Esophagus squamous epithelium (tissue), 5 donors: ENCODE data around the gene DERA. TPM values are rescaled to one million over a fixed set of nuclear protein-coding genes. Genes with fewer than 3 reads are reported as not detected.

ENCODE experiments used
- DNase-seq: peaks from one replicate; lab custom pipeline; 2025; lab: John Stamatoyannopoulos, UW
- H3K27ac ChIP-seq, 4 donors: fragments of 200-600 bp; sonication (generic); one replicate each; pipeline ENCODE4 v1.5.1; 2016 to 2019; ENCODE audit warnings: mild to moderate bottlenecking in 1 of 4
- H3K27me3 ChIP-seq, 4 donors: fragments of 200-600 bp; sonication (generic); 1 replicate in 3 of 4; 2 replicates in 1 of 4; pipeline versions ENCODE4 v1.5.1 to v1.6.0; 2017 to 2021; ENCODE audit warnings: antibody characterized with exemption in 1 of 4
- H3K36me3 ChIP-seq, 3 donors: fragments of 200-600 bp; sonication (generic); one replicate each; pipeline ENCODE4 v1.5.1; 2016 to 2019
- H3K4me1 ChIP-seq, 3 donors: fragments of 200-600 bp; sonication (generic); one replicate each; pipeline ENCODE4 v1.5.1; 2017 to 2019
- H3K4me3 ChIP-seq, 4 donors: fragments of 200-600 bp; sonication (generic); 1 replicate in 3 of 4; 2 replicates in 1 of 4; pipeline ENCODE4 v1.5.1; 2016 to 2019; ENCODE audit warnings: mild to moderate bottlenecking in 2 of 4, moderate library complexity in 1 of 4
- H3K9me3 ChIP-seq, 3 donors: fragments of 200-600 bp; sonication (generic); one replicate each; pipeline ENCODE4 v1.5.1; 2016 to 2019
- CTCF ChIP-seq, 6 experiments: fragments of 450-650 bp in 4 of 6; fragments of 200-600 bp in 2 of 6; sonication (generic) in 2 of 6; IDR thresholded peaks; one replicate each; pipeline ENCODE4 v1.5.1; 2016 to 2019; ENCODE audit warnings: antibody characterized with exemption in 6 of 6, mild to moderate bottlenecking in 4 of 6, moderate library complexity in 4 of 6
- POLR2A ChIP-seq, 4 donors: fragments of 450-650 bp; IDR thresholded peaks; one replicate each; pipeline ENCODE4 v1.6.1; 2017; ENCODE audit warnings: antibody characterized with exemption in 4 of 4, mild to moderate bottlenecking in 4 of 4, moderate library complexity in 3 of 4
- WGBS, 2 donors: methylation state at CpG; one replicate each; pipeline ENCODE4 v1.1.5; 2018; 5-methylcytosine and 5-hydroxymethylcytosine counted together
- intact Hi-C: fragments of 100-400 bp; cut with DNase I; formaldehyde crosslinking; loops from one replicate; pipeline ENCODE4 v1.15.0; 2022
- total RNA-seq, 4 donors: library from RNA; depleted of rRNA; stranded (reverse); fragments of >200 nt; gene quantifications; one replicate each; pipeline ENCODE4 v1.1.0, GENCODE V29; 2016
- donor health status: DM: yes; HTN: yes; CAD: no.

DERA gene
- total RNA-seq, 4 donors from 2014 or later: 25.8 to 68.2 (median 41.7) TPM

GRCh38 chr12:16027002-16027401 lies 115.9 kb downstream of the DERA start:
- no peak for TF ChIP-seq CTCF (IDR thresholded peaks at IDR 0.05)
- TF ChIP-seq POLR2A (IDR thresholded peaks at IDR 0.05): no peak
- DNase-seq: no peak
- H3K27ac ChIP-seq: no peak overlapping the region
- H3K9me3 ChIP-seq: no peaks in the 10 kb centered on the region
- intact Hi-C loops: no loop called here
- H3K4me3 ChIP-seq: no peak overlapping the region
- H3K4me1 ChIP-seq: no peaks in the 10 kb centered on the region
- H3K36me3 ChIP-seq: peaks cover 0 to 13% (median 0%) of the 10 kb centered on the region in 3 donors
- 79 to 91% methylated on average over 2 of the region's 2 CpGs for WGBS, 2 donors
- H3K27me3 ChIP-seq: no peaks in the 10 kb centered on the region

GRCh38 chr12:16030744-16031143 lies 119.6 kb downstream of the DERA start:
- intact Hi-C loops: no loop called here

GRCh38 chr12:16034136-16034817 lies 123.1 kb downstream of the DERA start:
- no peak overlapping the region for H3K4me3 ChIP-seq
- intact Hi-C loops: no loop called here
- WGBS, 2 donors: 91 to 96% methylated on average over 5 of the region's 5 CpGs
- H3K27me3 ChIP-seq: no peaks in the 10 kb centered on the region
- H3K9me3 ChIP-seq: no peaks in the 10 kb centered on the region
- TF ChIP-seq POLR2A (IDR thresholded peaks at IDR 0.05) (no peak), CTCF (IDR thresholded peaks at IDR 0.05) (no peak)
- H3K27ac ChIP-seq: no peak overlapping the region
- H3K4me1 ChIP-seq: no peaks in the 10 kb centered on the region
- peaks cover 0 to 59% (median 0%) of the 10 kb centered on the region in 3 donors for H3K36me3 ChIP-seq
- no peak for DNase-seq

More at GRCh38 chr12:16030744-16031143, 119.6 kb downstream of the DERA start:
- Histone ChIP-seq H3K4me3 (no peak overlapping the region), H3K4me1 (no peaks in the 10 kb centered on the region), H3K27ac (no peak overlapping the region), H3K36me3 (peaks cover 0 to 32% (median 0%) of the 10 kb centered on the region in 3 donors), H3K9me3 (no peaks in the 10 kb centered on the region), H3K27me3 (no peaks in the 10 kb centered on the region)
- 93 to 100% methylated on average over 2 of the region's 2 CpGs for WGBS, 2 donors
- DNase-seq: no peak
- no peak for TF ChIP-seq CTCF (IDR thresholded peaks at IDR 0.05)
- no peak for TF ChIP-seq POLR2A (IDR thresholded peaks at IDR 0.05)

GRCh38 chr12:16036073-16036472 lies 124.9 kb downstream of the DERA start:
- TF ChIP-seq CTCF (IDR thresholded peaks at IDR 0.05): no peak
- TF ChIP-seq POLR2A (IDR thresholded peaks at IDR 0.05): no peak
- Histone ChIP-seq H3K4me3 (no peak overlapping the region), H3K27ac (no peak overlapping the region), H3K36me3 (peaks cover 0 to 64% (median 0%) of the 10 kb centered on the region in 3 donors), H3K27me3 (no peaks in the 10 kb centered on the region), H3K4me1 (no peaks in the 10 kb centered on the region), H3K9me3 (no peaks in the 10 kb centered on the region)
- intact Hi-C loops: no loop called here
- WGBS, 2 donors: 86 to 88% methylated on average over 3 of the region's 3 CpGs
- no peak for DNase-seq

- TF ChIP-seq POLR2A (IDR thresholded peaks at IDR 0.05) (no peak), CTCF (IDR thresholded peaks at IDR 0.05) (no peak)
- H3K27me3 ChIP-seq: no peaks in the 10 kb centered on the region
- H3K4me1 ChIP-seq: no peaks in the 10 kb centered on the region
- intact Hi-C loops: no loop called here
- no peak for DNase-seq
- peaks cover 0 to 62% (median 0%) of the 10 kb centered on the region in 3 donors for H3K36me3 ChIP-seq
- no peak overlapping the region for H3K4me3 ChIP-seq
- 67 to 71% methylated on average over 6 of the region's 6 CpGs for WGBS, 2 donors
- H3K9me3 ChIP-seq: no peaks in the 10 kb centered on the region
- H3K27ac ChIP-seq: no peak overlapping the region
Observed at GRCh38 chr12:16037533-16037932, 126.4 kb downstream of the DERA start.
